HepG2 (cell line): Measurements from ENCODE around the gene C5orf47. TPM values are rescaled to one million over a fixed set of nuclear protein-coding genes. Genes with fewer than 3 reads are reported as not detected.

ENCODE experiments used
- FOXA3 ChIP-seq: IDR thresholded peaks from 2 replicates; pipeline ENCODE4 v1.6.1; 2016; ENCODE audit warnings: missing genetic modification reagents, missing compliant biosample characterization
- IRX3 ChIP-seq: sonication (generic); formaldehyde crosslinking; IDR thresholded peaks from 2 replicates; pipeline ENCODE4 v1.8.1; 2023; ENCODE audit warnings: mild to moderate bottlenecking, low read depth, missing genetic modification reagents, borderline replicate concordance
- NCOA2 ChIP-seq: sonication (generic); formaldehyde crosslinking; IDR thresholded peaks from 2 replicates; pipeline ENCODE4 v1.8.0; 2022; ENCODE audit warnings: inconsistent platforms
- ONECUT2 ChIP-seq: sonication (generic); formaldehyde crosslinking; IDR thresholded peaks from 2 replicates; pipeline ENCODE4 v1.4.0; 2020; ENCODE audit warnings: missing genetic modification reagents
- POGZ ChIP-seq: sonication (generic); formaldehyde crosslinking; IDR thresholded peaks from 2 replicates; pipeline ENCODE4 v1.4.0; 2020; ENCODE audit warnings: mild to moderate bottlenecking, missing genetic modification reagents
- SALL1 ChIP-seq: sonication (generic); formaldehyde crosslinking; IDR thresholded peaks from 2 replicates; pipeline ENCODE4 v1.8.0; 2022; ENCODE audit warnings: mild to moderate bottlenecking, missing genetic modification reagents
- SAP130 ChIP-seq: IDR thresholded peaks from 2 replicates; pipeline ENCODE4 v1.6.1; 2016; ENCODE audit warnings: low read depth
- SOX6 ChIP-seq, 2 experiments: fragments of 450-650 bp in 1 of 2; sonication (generic) in 1 of 2; formaldehyde crosslinking in 1 of 2; IDR thresholded peaks; 2 replicates each; pipeline versions ENCODE4 v1.4.0 to v1.6.1; 2017 to 2020; ENCODE audit warnings: antibody characterized with exemption in 1 of 2, mild to moderate bottlenecking in 1 of 2, missing genetic modification reagents in 1 of 2
- ZMYM4 ChIP-seq: sonication (generic); formaldehyde crosslinking; IDR thresholded peaks from 2 replicates; pipeline ENCODE4 v1.8.1; 2023; ENCODE audit warnings: mild to moderate bottlenecking, missing genetic modification reagents
- ZNF317 ChIP-seq: sonication (generic); formaldehyde crosslinking; IDR thresholded peaks from 2 replicates; pipeline ENCODE4 v1.5.0; 2020; ENCODE audit warnings: mild to moderate bottlenecking, missing genetic modification reagents
- ZNF615 ChIP-seq: sonication (generic); formaldehyde crosslinking; IDR thresholded peaks from 2 replicates; pipeline ENCODE4 v1.5.0; 2020; ENCODE audit warnings: mild to moderate bottlenecking, missing genetic modification reagents, borderline replicate concordance
- ZNF674 ChIP-seq: sonication (generic); formaldehyde crosslinking; IDR thresholded peaks from 2 replicates; pipeline ENCODE4 v1.5.0; 2020; ENCODE audit warnings: low read depth, mild to moderate bottlenecking, missing genetic modification reagents
- polyA plus RNA-seq, 8 experiments: library from polyadenylated mRNA; depleted of rRNA in 3 of 8; stranded (reverse) in 7 of 8; unstranded in 1 of 8; fragments of >200 nt; fragmentation: Illumina TruSeq in 4 of 8; extraction: Trizol in 4 of 8; gene quantifications; 2 replicates each; pipeline versions ENCODE4 v1.2.1 to v1.2.3, GENCODE V29; 2011 to 2016; ENCODE audit warnings: low read depth in 4 of 8, missing spikeins in 1 of 8, mixed read lengths in 1 of 8; ENCODE audit not compliant: insufficient read depth in 1 of 8
- total RNA-seq, 5 experiments: library from RNA; depleted of rRNA; stranded (reverse); fragments of >200 nt; fragmentation: Illumina TruSeq; extraction: Trizol; gene quantifications; 2 replicates each; pipeline ENCODE4 v1.2.3, GENCODE V29; 2016; ENCODE audit warnings: low read depth in 1 of 5
- TF ChIP-seq, protein P1 (sequence below): IDR thresholded peaks from 2 replicates; pipeline ENCODE4 v1.4.0; 2020; ENCODE audit warnings: mild to moderate bottlenecking, missing genetic modification reagents
- TF ChIP-seq, protein P2 (sequence below): sonication (generic); formaldehyde crosslinking; IDR thresholded peaks from 2 replicates; pipeline ENCODE4 v1.5.1; 2020; ENCODE audit warnings: mild to moderate bottlenecking, missing genetic modification reagents, borderline replicate concordance
- TF ChIP-seq, protein P3 (sequence below): sonication (generic); formaldehyde crosslinking; conservative IDR thresholded peaks from 2 replicates; pipeline ENCODE4 v1.8.0; 2022; ENCODE audit warnings: mild to moderate bottlenecking, moderate library complexity, missing genetic modification reagents
- TF ChIP-seq, protein P4 (sequence below): sonication (generic); formaldehyde crosslinking; IDR thresholded peaks from 2 replicates; pipeline ENCODE4 v1.5.0; 2020; ENCODE audit warnings: mild to moderate bottlenecking, missing genetic modification reagents

C5orf47 gene
- total and polyA plus RNA-seq, 2 of the 13 experiments (the other 11 are each of a cell fraction or from before 2014, with no cell fraction given) = not detected

DNA sequence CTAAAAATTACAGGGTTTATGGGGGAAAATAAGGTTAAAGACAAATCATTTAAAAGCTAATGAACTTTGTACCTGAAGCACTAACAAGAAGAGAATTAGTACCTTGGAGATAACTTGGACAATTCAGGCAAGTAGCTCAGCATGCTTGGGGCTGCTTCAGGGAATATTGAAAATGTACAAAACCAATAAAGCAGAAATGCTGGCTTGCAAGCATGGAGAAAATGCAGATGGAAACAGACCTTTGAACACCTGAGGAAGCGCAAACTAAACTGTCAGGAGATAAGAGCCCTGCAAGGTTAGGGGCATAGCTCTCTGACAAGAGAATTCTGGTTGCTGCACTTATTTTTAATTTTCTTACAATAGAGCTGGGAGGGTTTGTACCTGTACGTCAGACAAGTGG is 42.6 kb upstream of the C5orf47 start (continued):
- TF ChIP-seq, protein P1, sequence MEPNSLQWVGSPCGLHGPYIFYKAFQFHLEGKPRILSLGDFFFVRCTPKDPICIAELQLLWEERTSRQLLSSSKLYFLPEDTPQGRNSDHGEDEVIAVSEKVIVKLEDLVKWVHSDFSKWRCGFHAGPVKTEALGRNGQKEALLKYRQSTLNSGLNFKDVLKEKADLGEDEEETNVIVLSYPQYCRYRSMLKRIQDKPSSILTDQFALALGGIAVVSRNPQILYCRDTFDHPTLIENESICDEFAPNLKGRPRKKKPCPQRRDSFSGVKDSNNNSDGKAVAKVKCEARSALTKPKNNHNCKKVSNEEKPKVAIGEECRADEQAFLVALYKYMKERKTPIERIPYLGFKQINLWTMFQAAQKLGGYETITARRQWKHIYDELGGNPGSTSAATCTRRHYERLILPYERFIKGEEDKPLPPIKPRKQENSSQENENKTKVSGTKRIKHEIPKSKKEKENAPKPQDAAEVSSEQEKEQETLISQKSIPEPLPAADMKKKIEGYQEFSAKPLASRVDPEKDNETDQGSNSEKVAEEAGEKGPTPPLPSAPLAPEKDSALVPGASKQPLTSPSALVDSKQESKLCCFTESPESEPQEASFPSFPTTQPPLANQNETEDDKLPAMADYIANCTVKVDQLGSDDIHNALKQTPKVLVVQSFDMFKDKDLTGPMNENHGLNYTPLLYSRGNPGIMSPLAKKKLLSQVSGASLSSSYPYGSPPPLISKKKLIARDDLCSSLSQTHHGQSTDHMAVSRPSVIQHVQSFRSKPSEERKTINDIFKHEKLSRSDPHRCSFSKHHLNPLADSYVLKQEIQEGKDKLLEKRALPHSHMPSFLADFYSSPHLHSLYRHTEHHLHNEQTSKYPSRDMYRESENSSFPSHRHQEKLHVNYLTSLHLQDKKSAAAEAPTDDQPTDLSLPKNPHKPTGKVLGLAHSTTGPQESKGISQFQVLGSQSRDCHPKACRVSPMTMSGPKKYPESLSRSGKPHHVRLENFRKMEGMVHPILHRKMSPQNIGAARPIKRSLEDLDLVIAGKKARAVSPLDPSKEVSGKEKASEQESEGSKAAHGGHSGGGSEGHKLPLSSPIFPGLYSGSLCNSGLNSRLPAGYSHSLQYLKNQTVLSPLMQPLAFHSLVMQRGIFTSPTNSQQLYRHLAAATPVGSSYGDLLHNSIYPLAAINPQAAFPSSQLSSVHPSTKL (CRISPR knock-in tag) = peak; percentile 75
- peak; percentile 56; the same call in 1 of the 2 replicates for TF ChIP-seq ZMYM4 (CRISPR knock-in tag)
- TF ChIP-seq, protein P2, sequence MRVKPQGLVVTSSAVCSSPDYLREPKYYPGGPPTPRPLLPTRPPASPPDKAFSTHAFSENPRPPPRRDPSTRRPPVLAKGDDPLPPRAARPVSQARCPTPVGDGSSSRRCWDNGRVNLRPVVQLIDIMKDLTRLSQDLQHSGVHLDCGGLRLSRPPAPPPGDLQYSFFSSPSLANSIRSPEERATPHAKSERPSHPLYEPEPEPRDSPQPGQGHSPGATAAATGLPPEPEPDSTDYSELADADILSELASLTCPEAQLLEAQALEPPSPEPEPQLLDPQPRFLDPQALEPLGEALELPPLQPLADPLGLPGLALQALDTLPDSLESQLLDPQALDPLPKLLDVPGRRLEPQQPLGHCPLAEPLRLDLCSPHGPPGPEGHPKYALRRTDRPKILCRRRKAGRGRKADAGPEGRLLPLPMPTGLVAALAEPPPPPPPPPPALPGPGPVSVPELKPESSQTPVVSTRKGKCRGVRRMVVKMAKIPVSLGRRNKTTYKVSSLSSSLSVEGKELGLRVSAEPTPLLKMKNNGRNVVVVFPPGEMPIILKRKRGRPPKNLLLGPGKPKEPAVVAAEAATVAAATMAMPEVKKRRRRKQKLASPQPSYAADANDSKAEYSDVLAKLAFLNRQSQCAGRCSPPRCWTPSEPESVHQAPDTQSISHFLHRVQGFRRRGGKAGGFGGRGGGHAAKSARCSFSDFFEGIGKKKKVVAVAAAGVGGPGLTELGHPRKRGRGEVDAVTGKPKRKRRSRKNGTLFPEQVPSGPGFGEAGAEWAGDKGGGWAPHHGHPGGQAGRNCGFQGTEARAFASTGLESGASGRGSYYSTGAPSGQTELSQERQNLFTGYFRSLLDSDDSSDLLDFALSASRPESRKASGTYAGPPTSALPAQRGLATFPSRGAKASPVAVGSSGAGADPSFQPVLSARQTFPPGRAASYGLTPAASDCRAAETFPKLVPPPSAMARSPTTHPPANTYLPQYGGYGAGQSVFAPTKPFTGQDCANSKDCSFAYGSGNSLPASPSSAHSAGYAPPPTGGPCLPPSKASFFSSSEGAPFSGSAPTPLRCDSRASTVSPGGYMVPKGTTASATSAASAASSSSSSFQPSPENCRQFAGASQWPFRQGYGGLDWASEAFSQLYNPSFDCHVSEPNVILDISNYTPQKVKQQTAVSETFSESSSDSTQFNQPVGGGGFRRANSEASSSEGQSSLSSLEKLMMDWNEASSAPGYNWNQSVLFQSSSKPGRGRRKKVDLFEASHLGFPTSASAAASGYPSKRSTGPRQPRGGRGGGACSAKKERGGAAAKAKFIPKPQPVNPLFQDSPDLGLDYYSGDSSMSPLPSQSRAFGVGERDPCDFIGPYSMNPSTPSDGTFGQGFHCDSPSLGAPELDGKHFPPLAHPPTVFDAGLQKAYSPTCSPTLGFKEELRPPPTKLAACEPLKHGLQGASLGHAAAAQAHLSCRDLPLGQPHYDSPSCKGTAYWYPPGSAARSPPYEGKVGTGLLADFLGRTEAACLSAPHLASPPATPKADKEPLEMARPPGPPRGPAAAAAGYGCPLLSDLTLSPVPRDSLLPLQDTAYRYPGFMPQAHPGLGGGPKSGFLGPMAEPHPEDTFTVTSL (CRISPR knock-in tag) = peak; percentile 64; the same call in 1 of the 2 replicates
- TF ChIP-seq ZNF674 (CRISPR knock-in tag) = no peak
- peak; percentile 42; the same call in 1 of the 2 replicates for TF ChIP-seq SAP130 (CRISPR knock-in tag)
- TF ChIP-seq NCOA2 (CRISPR knock-in tag) = peak; percentile 41; the same call in 1 of the 2 replicates
- TF ChIP-seq ZNF317 (CRISPR knock-in tag) = 0 out of 2 replicates have a peak, but pooled peaks have one; percentile 48
- 0 out of 2 replicates have a peak, but pooled peaks have one; percentile 33 for TF ChIP-seq ONECUT2 (CRISPR knock-in tag)
- TF ChIP-seq, protein P3, sequence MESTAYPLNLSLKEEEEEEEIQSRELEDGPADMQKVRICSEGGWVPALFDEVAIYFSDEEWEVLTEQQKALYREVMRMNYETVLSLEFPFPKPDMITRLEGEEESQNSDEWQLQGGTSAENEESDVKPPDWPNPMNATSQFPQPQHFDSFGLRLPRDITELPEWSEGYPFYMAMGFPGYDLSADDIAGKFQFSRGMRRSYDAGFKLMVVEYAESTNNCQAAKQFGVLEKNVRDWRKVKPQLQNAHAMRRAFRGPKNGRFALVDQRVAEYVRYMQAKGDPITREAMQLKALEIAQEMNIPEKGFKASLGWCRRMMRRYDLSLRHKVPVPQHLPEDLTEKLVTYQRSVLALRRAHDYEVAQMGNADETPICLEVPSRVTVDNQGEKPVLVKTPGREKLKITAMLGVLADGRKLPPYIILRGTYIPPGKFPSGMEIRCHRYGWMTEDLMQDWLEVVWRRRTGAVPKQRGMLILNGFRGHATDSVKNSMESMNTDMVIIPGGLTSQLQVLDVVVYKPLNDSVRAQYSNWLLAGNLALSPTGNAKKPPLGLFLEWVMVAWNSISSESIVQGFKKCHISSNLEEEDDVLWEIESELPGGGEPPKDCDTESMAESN = no peak
- TF ChIP-seq IRX3 = no peak
- TF ChIP-seq, protein P4, sequence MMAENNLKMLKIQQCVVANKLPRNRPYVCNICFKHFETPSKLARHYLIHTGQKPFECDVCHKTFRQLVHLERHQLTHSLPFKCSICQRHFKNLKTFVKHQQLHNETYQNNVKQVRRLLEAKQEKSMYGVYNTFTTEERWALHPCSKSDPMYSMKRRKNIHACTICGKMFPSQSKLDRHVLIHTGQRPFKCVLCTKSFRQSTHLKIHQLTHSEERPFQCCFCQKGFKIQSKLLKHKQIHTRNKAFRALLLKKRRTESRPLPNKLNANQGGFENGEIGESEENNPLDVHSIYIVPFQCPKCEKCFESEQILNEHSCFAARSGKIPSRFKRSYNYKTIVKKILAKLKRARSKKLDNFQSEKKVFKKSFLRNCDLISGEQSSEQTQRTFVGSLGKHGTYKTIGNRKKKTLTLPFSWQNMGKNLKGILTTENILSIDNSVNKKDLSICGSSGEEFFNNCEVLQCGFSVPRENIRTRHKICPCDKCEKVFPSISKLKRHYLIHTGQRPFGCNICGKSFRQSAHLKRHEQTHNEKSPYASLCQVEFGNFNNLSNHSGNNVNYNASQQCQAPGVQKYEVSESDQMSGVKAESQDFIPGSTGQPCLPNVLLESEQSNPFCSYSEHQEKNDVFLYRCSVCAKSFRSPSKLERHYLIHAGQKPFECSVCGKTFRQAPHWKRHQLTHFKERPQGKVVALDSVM = no peak
- TF ChIP-seq SALL1 (CRISPR knock-in tag) = peak; percentile 66; the same call in 1 of the 2 replicates
- no peak for TF ChIP-seq SOX6 (IDR thresholded peaks at IDR 0.05)
- TF ChIP-seq SOX6 (CRISPR knock-in tag; IDR thresholded peaks at IDR 0.05) = peak; percentile 76
- peak; percentile 29; the same call in 1 of the 2 replicates for TF ChIP-seq FOXA3
- no peak for TF ChIP-seq ZNF615 (CRISPR knock-in tag)
- TF ChIP-seq POGZ (CRISPR knock-in tag) = peak; percentile 59; the same call in 1 of the 2 replicates
